GM19025 (cell line): ENCODE measurements around the gene NFIX.

Experiments
- ATAC-seq: cut with Tn5 transposase; IDR thresholded peaks from one replicate; pipeline ENCODE4 v1.9.1; 2021; ENCODE audit warnings: mild to moderate bottlenecking, low read depth, moderate library complexity; ENCODE audit not compliant: unreplicated experiment

NFIX gene

GRCh38 chr19:13087795-13088537 lies 92.7 kb downstream of the NFIX start:
- no peak for ATAC-seq

DNA sequence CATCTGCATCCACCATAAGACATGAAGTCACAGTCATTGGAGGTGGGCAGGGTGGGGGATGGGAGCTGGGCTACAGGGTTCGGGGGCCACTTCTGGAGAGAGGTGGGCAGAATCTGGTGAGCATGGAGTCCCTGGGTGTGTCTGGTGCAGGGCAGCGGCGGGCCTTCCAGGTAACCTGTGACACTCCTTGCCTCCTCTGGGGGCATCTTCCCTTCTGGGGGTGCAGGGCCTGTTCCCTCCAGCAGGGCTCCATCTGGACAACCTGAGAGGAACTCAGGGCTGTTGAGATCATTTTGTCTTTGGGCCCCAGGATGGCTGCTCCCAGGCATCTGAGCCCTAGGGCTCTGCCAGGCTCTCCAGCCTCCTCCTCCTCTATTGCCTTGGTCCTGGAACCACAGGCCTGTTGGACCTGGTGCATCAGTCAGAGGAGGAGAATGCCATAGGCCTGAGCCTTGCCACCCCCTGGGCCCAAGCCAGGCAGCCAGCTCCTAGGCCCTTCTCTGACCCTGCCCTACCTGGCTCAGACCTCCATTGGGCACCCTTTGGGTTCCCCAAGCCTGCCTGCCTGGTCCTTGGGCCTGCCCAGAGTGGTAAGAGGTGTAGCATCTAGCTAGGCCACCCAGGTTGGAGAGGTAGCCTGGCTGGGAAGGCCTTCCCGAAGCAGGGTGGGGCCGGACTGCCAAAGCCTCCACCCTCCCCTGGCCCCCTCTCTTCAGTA lies 94.0 kb downstream of the NFIX start:
- ATAC-seq = no peak

- no peak for ATAC-seq
These were observed 94.7 kb downstream of the NFIX start for GRCh38 chr19:13089857-13090507.

- no peak for ATAC-seq
These were observed 95.4 kb downstream of the NFIX start for GRCh38 chr19:13090511-13091231.

GRCh38 chr19:13091400-13092157 lies 96.3 kb downstream of the NFIX start:
- ATAC-seq = no peak

DNA sequence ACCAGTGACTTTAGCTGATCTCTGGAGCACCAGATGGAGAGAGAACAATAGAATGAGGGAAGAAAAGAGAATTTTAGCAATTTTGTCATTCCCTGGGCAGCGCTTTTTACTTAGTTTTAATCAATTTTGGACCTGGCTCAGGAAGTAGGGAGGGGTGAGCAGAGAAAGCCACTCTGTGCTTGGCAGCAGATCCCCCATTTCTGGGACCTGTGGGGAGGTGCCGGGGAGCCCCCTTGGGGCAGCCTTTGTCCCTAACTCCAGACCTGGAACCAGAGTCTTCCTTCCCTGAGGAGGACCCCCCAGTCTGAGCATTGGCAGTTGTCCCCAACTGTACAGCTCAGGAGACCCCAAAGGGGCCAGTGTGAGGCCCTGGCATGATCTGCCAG lies 96.9 kb downstream of the NFIX start:
- ATAC-seq = no peak

DNA sequence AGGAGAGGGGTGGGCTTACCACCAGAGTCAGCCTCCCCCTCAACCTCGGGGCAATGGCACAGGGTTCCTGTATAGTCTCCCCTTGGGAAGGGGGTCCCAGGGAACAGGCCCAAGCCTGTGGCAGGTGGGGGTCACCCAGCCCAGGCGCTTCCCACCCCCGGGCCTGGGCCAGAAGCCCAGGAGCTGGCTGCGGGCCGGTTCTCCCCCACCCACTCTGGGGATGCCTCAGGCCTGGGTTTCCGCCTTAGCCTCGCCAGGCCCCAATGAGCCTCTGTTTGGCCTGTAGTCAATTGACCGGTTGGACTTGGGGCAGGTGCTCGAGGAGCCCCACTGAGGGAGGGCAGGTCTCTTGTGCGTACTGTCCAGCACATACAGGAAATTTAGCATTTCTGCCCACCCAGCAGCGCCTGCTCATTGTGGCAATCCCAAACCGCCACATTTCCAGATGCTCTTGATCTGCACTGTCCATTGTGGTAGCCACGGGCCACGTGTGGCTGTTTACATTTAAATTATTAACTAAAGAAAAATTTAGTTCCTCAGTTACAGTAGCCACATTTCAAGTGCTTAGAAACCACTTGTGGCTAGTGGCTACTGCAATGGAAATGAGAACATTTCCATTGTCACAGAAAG lies 97.4 kb downstream of the NFIX start:
- no peak for ATAC-seq

- ATAC-seq = no peak
These were observed 98.3 kb downstream of the NFIX start for GRCh38 chr19:13093407-13094105.

DNA sequence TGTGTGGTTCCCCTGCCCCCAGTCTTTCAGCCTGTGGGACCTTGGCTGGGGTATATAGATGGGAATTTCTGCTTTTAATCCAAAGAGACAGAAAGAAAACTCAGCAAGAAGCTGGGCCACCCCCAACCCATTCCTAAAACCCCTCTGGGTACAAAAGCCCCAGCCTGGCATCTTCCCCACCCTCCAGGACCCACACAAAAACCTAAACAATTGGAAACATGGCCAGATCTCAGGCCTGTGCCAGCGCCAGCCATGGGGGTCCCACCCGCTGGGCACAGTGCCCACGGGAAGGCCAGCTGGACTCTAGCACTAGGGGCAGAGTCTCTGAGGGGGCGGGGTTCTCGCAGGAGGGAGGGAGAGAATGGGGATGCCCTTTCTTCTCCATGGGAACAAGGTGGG lies 98.8 kb downstream of the NFIX start:
- no peak for ATAC-seq

DNA sequence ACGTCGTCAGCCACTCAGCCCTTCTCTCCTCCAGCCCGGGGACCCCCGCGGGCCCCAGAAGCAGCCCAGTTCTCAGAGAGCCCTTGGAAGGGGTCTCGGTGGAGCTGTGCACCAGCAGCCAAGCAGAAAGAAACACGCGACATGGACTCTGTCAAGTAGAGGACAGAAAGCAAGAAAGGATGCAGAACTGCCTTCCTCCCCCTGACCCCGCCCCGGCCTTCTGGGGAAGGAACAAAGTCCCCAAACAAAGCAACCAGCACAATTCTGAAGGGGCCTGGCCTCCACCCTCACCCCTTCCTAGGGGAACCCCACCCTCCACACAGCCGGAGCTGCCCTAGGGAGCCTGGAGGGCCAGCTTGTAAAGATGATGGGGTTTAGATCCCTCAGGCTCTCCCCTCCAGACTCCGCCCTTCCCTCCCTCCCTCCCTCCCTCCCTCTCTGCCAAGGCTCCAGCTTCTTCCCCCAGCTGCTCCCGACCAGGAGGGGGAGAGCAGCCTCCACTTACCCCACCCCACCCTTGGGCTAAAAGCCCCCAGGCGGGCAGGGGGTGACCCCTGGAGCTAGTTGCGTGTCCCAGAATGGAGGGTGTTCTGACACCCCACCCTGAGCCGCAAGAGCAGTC lies 99.6 kb downstream of the NFIX start:
- no peak for ATAC-seq

- no peak for ATAC-seq
These were observed 100.1 kb downstream of the NFIX start for GRCh38 chr19:13095393-13095784.

- ATAC-seq = no peak
These were observed 101.0 kb downstream of the NFIX start for GRCh38 chr19:13095934-13096927.

DNA sequence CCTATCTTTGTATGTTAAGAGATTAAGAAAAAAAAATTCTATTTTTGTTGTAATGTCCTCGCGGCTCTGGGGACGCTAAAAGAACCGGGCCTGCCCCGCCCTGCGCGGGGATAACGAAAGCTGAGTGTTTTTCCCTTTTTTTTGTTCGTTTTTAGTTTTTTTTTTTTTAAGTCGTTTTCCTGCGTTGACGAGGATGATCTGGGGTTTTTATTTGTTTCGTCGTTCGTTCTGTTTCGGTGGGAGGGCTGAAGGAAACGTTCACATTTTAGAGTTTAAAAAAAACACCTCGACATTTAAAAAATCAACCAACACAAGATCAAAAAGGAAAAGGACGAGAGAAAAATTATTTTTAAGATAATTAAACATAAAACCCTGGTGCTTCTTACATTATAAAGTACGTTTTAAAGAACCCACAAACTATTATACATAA lies 101.8 kb downstream of the NFIX start:
- ATAC-seq = no peak

GRCh38 chr19:13097463-13098258 lies 102.4 kb downstream of the NFIX start:
- ATAC-seq = no peak

DNA sequence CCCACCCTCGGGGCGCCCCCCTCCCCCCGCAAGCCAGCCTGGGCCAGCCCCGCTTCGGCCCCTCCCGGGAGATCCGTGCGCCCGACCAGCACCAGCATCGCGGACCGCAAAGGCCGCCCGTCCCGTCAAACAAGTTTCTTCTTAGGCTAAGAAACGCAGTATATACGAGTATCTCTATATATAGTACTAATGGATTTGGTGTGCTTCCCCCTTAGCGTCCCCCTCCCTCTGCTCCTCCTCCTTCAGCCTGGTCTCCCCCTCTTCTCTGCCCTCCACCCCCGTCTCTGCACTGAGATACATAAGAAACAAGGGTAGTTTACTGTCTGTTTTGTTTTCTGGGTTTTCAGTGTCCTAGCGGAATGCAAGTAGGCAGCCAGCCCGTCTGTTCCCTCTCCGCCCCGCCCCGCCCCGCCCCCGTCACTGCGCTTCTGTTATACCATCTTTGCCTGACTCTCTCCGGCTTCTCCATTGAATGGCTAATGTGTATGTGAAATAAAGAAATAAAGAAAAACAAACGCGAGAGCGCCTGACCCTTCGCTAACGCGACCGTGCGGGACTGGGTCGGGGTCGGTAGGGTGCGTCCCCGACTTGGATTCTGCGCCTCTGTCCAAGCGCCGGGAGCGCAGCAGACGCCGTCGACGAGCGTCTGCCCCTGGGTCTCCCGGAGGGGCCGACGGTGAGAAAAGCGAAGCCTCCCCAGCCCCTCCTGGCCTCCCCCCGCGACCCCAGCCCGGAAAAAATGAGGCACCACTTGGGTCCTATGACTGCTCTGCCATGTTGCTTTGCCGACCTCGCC lies 103.2 kb downstream of the NFIX start:
- no peak for ATAC-seq
